ENCODE data around the gene CAMK1. TPM values are rescaled to one million over a fixed set of nuclear protein-coding genes. Genes with fewer than 3 reads are reported as not detected.

The CAMK1 gene
- total RNA-seq, 1 experiment from 2014 or later, result 9.7 TPM

- no TSS peak for BruUV-seq (replicated peaks)
- Histone ChIP-seq H3K4me1 (no peaks in the 10 kb centered on the region), H3K9me3 (no peaks in the 10 kb centered on the region), H3K27me3 (replicated peaks; ENCODE audit: control insufficient read depth, insufficient read depth, low read length) (no peaks in the 10 kb centered on the region), H3K36me3 (ENCODE audit: control insufficient read depth, insufficient read depth, low read length) (peaks cover 3% of the 10 kb centered on the region), H3K4me3 (ENCODE audit: low read depth, low read length) (no peak overlapping the region)
- Mint-ChIP-seq H3K9me3 (ENCODE audit: unreplicated experiment) (no peaks in the 10 kb centered on the region), H3K4me1 (ENCODE audit: low read depth, unreplicated experiment) (peaks cover 6% of the 10 kb centered on the region), H3K4me3 (ENCODE audit: unreplicated experiment) (no peak overlapping the region), H3K36me3 (ENCODE audit: insufficient read depth, unreplicated experiment) (peaks cover 52% of the 10 kb centered on the region), H3K27me3 (ENCODE audit: insufficient read depth, unreplicated experiment) (no peaks in the 10 kb centered on the region), H3K27ac (ENCODE audit: unreplicated experiment) (no peak overlapping the region)
- ChIA-PET POLR2A (no interaction called here), CTCF (interaction anchor here (0.6 kb wide), 1 partner anchor 401 kb away, joined by 6 read pairs; no protein-coding TSS in a partner anchor)
- TF ChIP-seq CTCF (IDR thresholded peaks at IDR 0.05; ENCODE audit: insufficient read depth in 1 of 2, low read depth in 1 of 2, low read length in 1 of 2, severe bottlenecking in 1 of 2, unreplicated experiment in 1 of 2), result no peak
- no peak for DNase-seq
- intact Hi-C loops (cut with micrococcal nuclease; ENCODE audit: unreplicated experiment), result no loop called here
Measured at GRCh38 chr3:9784965-9785364, 15.2 kb upstream of the CAMK1 start.

DNA sequence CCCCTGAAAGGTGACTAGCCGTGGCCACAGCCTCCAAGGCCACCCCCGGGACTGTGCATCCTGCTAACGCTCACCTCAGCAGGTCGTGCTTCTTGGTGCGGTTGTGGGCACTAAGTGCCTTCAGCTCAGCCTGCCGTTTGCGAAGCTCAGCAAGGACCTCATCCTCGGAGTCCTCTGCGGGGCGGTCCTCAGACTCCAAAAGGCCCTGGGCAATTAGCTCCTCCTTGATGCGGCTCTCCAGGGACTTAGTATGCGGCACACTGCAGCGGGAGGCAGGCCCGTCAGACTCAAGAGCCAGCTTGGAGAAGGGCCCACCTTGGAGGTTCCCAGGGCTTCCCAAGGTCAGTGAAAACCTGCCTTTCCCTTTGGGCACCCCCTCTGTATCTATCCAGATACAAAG, 14.2 kb upstream of the CAMK1 start:
- no peaks in the 10 kb centered on the region for H3K27me3 Mint-ChIP-seq (ENCODE audit: insufficient read depth, unreplicated experiment)
- intact Hi-C loops (cut with micrococcal nuclease; ENCODE audit: unreplicated experiment), result no loop called here
- no peak overlapping the region for H3K4me3 ChIP-seq (ENCODE audit: low read depth, low read length)
- DNase-seq, result no peak
- no peaks in the 10 kb centered on the region; the same call in none of the 2 replicates for H3K36me3 ChIP-seq (ENCODE audit: control insufficient read depth, insufficient read depth, low read length)
- H3K9me3 Mint-ChIP-seq (ENCODE audit: unreplicated experiment), result no peaks in the 10 kb centered on the region
- BruUV-seq (replicated peaks), result no TSS peak
- H3K4me1 Mint-ChIP-seq (ENCODE audit: low read depth, unreplicated experiment), result peaks cover 6% of the 10 kb centered on the region
- CTCF ChIA-PET, result no interaction called here
- no peak for TF ChIP-seq CTCF (IDR thresholded peaks at IDR 0.05; ENCODE audit: insufficient read depth in 1 of 2, low read depth in 1 of 2, low read length in 1 of 2, severe bottlenecking in 1 of 2, unreplicated experiment in 1 of 2)
- no peaks in the 10 kb centered on the region for H3K9me3 ChIP-seq
- no peak overlapping the region for H3K4me3 Mint-ChIP-seq (ENCODE audit: unreplicated experiment)
- no peaks in the 10 kb centered on the region for H3K4me1 ChIP-seq
- H3K27me3 ChIP-seq (replicated peaks; ENCODE audit: control insufficient read depth, insufficient read depth, low read length), result no peaks in the 10 kb centered on the region
- POLR2A ChIA-PET, result no interaction called here
- peaks cover 48% of the 10 kb centered on the region for H3K36me3 Mint-ChIP-seq (ENCODE audit: insufficient read depth, unreplicated experiment)
- H3K27ac Mint-ChIP-seq (ENCODE audit: unreplicated experiment), result no peak overlapping the region

- no peaks in the 10 kb centered on the region for H3K27me3 ChIP-seq (replicated peaks; ENCODE audit: control insufficient read depth, insufficient read depth, low read length)
- CTCF ChIA-PET, result interaction anchor here (0.7 to 2.4 kb wide), 5 partner anchors 10 to 228 kb away, joined by 3 to 9 read pairs (median 5); partner anchors contain the start of gene ARPC4
- no peaks in the 10 kb centered on the region for H3K9me3 Mint-ChIP-seq (ENCODE audit: unreplicated experiment)
- no peak overlapping the region for H3K27ac Mint-ChIP-seq (ENCODE audit: unreplicated experiment)
- peaks cover 39% of the 10 kb centered on the region for H3K36me3 Mint-ChIP-seq (ENCODE audit: insufficient read depth, unreplicated experiment)
- H3K4me3 Mint-ChIP-seq (ENCODE audit: unreplicated experiment), result no peak overlapping the region
- peaks cover 4% of the 10 kb centered on the region for H3K4me1 Mint-ChIP-seq (ENCODE audit: low read depth, unreplicated experiment)
- H3K36me3 ChIP-seq (ENCODE audit: control insufficient read depth, insufficient read depth, low read length), result no peaks in the 10 kb centered on the region; the same call in none of the 2 replicates
- BruUV-seq (replicated peaks), result no TSS peak
- TF ChIP-seq CTCF (IDR thresholded peaks at IDR 0.05; ENCODE audit: insufficient read depth in 1 of 2, low read depth in 1 of 2, low read length in 1 of 2, severe bottlenecking in 1 of 2, unreplicated experiment in 1 of 2), result peak in 1 of 2 experiments; percentile 14
- H3K4me1 ChIP-seq, result no peaks in the 10 kb centered on the region
- H3K27me3 Mint-ChIP-seq (ENCODE audit: insufficient read depth, unreplicated experiment), result no peaks in the 10 kb centered on the region
- POLR2A ChIA-PET, result interaction anchor here (1.1 kb wide), 1 partner anchor 10 kb away, joined by 5 read pairs; the partner anchor contains the start of genes ARPC4 and TADA3
- intact Hi-C loops (cut with micrococcal nuclease; ENCODE audit: unreplicated experiment), result no loop called here
- DNase-seq, result no peak
- no peak overlapping the region for H3K4me3 ChIP-seq (ENCODE audit: low read depth, low read length)
- H3K9me3 ChIP-seq, result no peaks in the 10 kb centered on the region
Measured at GRCh38 chr3:9782770-9783169, 13.0 kb upstream of the CAMK1 start.

All from Caco-2 (cell line).